NCI-H2196 (cell line): ENCODE measurements around the gene AKT1.
"Not testable (repeated sequence)": the region's sequence is repeated elsewhere in the genome, so short reads cannot be mapped to it uniquely, and the experiment has no call there.

Experiments
- DNase-seq: peaks from one replicate; lab custom pipeline; 2025; ENCODE audit not compliant: unreplicated experiment; lab: John Stamatoyannopoulos, UW

Gene AKT1

GRCh38 chr14:104819361-104819781, 23.8 kb upstream of the AKT1 start:
- DNase-seq, result no peak

GRCh38 chr14:104818714-104819161, 23.2 kb upstream of the AKT1 start:
- DNase-seq, result no peak

- no peak for DNase-seq
Observed at GRCh38 chr14:104817930-104818713, 22.6 kb upstream of the AKT1 start.

- no peak for DNase-seq
Observed at GRCh38 chr14:104816616-104816884, 21.0 kb upstream of the AKT1 start.

GRCh38 chr14:104814701-104815100, 19.2 kb upstream of the AKT1 start:
- DNase-seq, result not testable (repeated sequence)

- DNase-seq, result no peak
Observed at GRCh38 chr14:104813286-104813685, 17.7 kb upstream of the AKT1 start.

- no peak for DNase-seq
Observed at GRCh38 chr14:104810316-104810715, 14.8 kb upstream of the AKT1 start.

GRCh38 chr14:104808456-104808855, 12.9 kb upstream of the AKT1 start:
- DNase-seq, result no peak

GRCh38 chr14:104806625-104807465, 11.3 kb upstream of the AKT1 start:
- DNase-seq, result no peak

GRCh38 chr14:104805941-104806624, 10.5 kb upstream of the AKT1 start:
- DNase-seq, result no peak

GRCh38 chr14:104805326-104805678, 9.8 kb upstream of the AKT1 start:
- DNase-seq, result peak; percentile 13

GRCh38 chr14:104804481-104805325, 9.2 kb upstream of the AKT1 start:
- no peak for DNase-seq

- DNase-seq, result no peak
Observed at GRCh38 chr14:104803912-104804410, 8.4 kb upstream of the AKT1 start.

- DNase-seq, result no peak
Observed at GRCh38 chr14:104803280-104803911, 7.8 kb upstream of the AKT1 start.

GRCh38 chr14:104802394-104803184, 7.0 kb upstream of the AKT1 start:
- no peak for DNase-seq

- DNase-seq, result no peak
Observed at GRCh38 chr14:104801520-104802393, 6.2 kb upstream of the AKT1 start.

GRCh38 chr14:104800771-104801519, 5.4 kb upstream of the AKT1 start, which contains the start of gene ZBTB42:
ZBTB42 (plus strand) TSS chr14:104801101; CDS start chr14:104801198, 97 bp downstream.
- peak; percentile 62 for DNase-seq
